ENCODE measurements around the gene TRPM3.
"Not testable (repeated sequence)": the region's sequence is repeated elsewhere in the genome, so short reads cannot be mapped to it uniquely, and the experiment has no call there.

The TRPM3 gene

GRCh38 chr9:70724025-70724424 is 397.4 kb downstream of the TRPM3 start:
- not testable (repeated sequence) for DNase-seq

- not testable (repeated sequence) for DNase-seq
Measured at GRCh38 chr9:70706797-70707196, 414.6 kb downstream of the TRPM3 start.

- DNase-seq, result no peak
Measured at GRCh38 chr9:70701163-70701562, 420.3 kb downstream of the TRPM3 start.

DNA sequence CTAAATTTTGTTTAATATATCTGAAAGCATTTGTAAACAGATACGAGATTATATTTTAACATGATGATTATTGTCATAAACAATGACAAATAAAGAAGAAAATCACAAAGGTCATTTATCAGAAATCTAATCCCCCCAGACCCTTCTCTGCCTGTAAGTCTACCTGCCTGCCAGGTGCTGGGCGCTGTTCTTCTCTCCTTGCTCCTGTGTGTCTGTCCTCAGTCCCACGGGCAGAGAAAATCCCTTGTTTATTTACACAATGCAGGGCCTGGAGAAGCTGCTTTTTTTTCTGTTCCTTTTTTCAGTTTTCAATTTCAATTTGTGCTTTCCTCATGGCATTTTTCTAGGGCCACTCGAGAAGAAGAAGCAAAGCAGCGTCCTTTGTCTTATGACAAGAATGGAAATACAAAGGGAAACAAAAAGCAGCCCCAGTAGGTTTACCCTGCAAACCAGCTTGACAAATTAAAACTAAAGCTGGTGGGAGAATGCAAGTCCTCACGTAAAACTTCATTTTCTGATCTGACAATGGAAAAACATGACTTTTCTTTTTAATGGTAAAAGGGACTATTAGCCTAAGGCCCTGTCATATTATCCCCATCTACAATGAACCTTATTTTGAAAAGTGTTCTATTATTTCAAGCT is 424.6 kb downstream of the TRPM3 start:
- DNase-seq, result peak; percentile 10 to 25

DNA sequence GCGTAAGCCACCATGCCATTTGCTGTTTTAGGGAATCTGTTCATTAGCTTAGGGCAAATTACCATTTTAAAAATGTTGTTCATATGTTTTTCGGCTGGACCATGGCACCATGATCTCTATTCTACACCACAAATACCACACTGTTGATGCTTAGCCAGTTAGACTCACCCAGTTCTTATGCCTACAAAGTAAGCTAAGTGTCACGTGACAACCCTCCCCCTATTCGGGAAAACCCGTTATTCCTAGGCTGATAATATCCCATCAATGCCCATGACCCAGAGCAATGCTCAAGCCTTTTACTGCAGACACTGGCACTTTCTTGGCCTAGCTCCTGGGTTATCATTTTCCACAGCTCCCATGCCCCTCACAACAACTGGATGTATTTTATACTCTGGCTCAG is 426.7 kb downstream of the TRPM3 start:
- no peak for DNase-seq

DNA sequence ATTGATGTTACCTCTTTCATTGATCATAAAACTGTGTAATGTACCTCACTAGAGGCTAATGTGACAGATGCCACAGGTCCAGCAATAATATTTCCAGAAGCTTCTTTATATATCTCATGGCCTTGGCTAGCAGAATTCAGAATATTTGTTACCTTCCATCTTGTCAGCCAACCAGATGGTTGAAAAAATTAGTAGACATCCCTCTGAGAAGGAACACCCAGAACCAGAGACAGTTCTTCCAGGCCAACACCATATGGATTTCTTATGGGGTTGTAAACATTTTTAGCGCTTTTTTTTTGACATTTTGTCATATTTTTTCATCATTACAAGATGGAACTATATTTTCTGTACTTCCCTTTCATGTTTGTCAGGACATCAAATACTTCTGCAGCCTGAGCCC is 428.2 kb downstream of the TRPM3 start:
- no peak for DNase-seq

DNA sequence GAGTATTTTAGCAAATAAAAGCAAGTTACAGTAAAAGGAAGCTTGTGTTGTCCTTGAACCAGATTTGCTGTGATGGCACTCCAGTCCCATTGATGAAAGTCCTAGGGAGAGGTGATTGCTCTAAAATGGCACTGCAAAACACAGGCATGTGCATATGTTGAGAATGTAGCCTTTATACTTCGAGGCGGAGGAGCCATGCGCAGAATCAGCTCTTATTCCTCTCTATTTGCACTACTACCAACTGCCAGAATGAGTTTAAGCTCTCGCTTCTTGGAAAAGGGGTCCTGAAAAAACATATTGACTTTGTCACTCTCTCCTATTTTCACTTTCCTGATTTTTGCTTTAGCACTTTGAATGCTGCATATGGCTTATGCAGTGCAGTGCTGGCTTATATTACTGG is 429.0 kb downstream of the TRPM3 start:
- DNase-seq, result no peak

- DNase-seq, result no peak
Measured at GRCh38 chr9:70688704-70689103, 432.7 kb downstream of the TRPM3 start.

GRCh38 chr9:70683841-70684240 is 437.6 kb downstream of the TRPM3 start:
- no peak for DNase-seq

DNA sequence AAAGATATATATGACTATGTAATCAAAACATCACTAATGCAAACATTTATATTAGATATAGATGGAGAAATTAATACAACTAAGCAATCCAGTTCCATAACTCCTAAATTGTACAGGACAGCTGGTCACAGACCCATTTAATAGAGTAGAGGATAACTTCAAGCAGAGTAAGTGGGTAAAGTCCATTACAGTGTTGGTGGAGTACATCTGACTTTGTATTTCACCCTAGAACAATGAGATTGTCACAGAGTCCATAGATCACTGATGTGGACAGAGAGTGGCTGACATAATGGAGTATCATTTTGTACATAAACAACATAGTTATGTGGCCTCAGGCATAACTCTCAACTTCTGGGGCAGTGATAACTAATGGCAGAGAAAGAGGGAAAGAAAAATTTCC is 439.1 kb downstream of the TRPM3 start:
- DNase-seq, result no peak

DNA sequence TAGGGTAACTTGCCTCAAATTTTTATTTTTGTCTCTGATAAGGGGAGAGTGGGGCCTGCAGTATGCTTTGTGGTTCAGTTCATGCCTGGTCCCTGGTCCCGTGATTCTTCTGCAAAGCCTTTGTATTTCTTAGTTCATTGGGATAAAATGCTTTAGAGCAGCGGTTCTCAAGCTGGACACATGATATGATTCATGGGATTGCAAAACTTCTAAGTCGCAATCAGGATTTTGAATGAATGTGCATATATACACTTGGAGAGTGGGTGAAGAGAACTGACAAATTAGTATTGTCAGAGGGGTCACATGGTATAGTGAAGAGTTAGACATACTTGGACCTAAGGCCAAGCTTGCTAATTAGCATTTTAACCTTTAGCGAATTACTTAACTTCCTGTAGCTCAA is 441.6 kb downstream of the TRPM3 start:
- DNase-seq, result no peak

- no peak for DNase-seq
Measured at GRCh38 chr9:70678153-70678552, 443.3 kb downstream of the TRPM3 start.

DNA sequence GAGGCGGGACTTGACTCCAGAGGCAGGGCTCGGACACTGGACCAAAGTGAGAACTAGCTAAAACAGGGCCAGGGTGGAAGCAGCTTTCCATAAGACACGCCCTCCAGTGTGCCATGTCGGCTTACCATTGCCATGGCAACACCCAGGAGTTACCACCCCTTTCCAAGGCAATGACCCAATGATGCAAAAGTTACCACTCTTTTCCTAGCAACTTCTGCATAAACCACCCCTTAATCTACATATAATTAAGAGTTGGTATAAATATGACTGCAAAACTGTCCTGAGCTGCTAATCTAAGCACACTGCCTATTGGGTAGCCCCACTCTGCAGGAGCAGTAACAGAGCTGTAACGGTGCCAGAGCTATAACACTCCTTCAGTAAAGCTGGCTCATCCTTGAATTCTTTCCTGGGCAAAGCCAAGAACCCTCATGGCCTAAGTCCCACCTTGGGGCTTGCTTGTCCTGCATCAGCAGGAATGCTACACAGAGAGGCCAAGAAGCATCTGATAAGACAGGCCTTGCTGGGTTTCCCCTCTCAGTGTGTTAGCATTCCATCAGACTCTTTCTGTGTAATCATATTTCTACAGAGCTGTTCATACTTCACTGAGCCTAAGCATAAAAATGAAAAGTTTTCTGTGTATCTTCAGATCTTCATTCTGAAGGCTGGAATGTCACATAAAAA is 444.2 kb downstream of the TRPM3 start:
- no peak for DNase-seq

GRCh38 chr9:70675868-70676370 is 445.5 kb downstream of the TRPM3 start:
- DNase-seq, result no peak

GRCh38 chr9:70673844-70674243 is 447.6 kb downstream of the TRPM3 start:
- DNase-seq, result no peak

DNA sequence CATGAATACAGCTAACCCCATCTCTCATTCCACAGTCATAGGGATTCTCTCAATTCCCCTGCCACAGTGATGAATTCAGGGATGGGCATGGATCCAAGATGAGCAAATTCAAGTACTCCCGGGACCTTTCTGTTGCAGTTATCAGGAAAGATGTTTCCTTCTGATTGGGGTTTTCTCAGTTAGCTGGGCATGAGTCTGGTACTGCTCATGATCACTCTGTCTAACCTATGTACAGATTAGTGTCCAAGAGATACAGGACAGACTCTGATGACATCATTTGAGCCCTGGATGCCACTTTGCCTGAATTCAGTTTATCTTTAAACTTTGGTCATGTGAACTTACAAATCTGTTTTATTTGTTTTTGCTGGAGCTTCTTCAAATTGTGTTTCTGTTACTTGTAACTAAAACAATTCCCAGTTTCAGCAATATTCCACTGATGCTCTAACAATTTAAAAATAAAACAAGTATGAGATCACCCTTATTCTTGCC is 449.2 kb downstream of the TRPM3 start:
- DNase-seq, result no peak

- DNase-seq, result no peak
Measured at GRCh38 chr9:70668751-70669150, 452.7 kb downstream of the TRPM3 start.

DNA sequence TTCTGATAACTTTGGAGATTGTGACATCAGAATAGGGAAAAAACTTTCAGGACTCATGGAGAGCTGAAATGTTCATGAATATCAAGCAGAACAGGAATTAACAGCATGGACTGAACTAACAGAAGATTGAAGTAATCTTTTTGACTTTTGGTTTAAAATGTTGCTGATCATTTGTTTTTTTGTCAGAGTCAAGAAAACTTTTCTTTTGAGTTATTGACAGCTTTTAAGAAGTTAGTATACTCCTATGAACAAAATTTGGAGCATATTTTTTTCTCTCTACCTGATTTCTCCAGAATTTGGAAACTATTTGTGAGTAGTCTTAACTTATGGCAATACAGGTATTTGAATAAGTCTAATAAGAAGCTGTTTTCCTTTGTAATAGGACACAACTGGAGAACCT is 462.7 kb downstream of the TRPM3 start:
- no peak for DNase-seq

- no peak for DNase-seq
Measured at GRCh38 chr9:70656281-70656680, 465.1 kb downstream of the TRPM3 start.

DNA sequence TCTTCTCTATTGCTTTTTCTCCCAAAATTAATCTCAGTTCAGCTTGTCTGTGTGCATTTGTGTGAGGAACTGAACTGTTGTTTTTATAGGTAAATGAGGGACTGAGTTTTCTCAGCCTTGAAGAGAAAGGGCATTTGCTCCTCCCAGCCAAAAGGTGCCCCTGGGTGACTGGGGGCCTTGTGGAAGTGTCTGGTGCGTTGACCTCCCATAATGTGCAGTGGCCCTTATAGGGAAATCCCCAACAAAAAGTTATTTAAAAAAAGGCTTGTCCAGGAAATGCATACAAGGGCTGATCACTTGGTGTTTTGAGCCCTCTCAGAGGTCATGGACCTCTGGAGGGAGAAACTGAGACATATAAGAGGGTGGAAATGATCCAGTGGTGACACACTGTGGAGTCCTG is 467.3 kb downstream of the TRPM3 start:
- no peak for DNase-seq

DNA sequence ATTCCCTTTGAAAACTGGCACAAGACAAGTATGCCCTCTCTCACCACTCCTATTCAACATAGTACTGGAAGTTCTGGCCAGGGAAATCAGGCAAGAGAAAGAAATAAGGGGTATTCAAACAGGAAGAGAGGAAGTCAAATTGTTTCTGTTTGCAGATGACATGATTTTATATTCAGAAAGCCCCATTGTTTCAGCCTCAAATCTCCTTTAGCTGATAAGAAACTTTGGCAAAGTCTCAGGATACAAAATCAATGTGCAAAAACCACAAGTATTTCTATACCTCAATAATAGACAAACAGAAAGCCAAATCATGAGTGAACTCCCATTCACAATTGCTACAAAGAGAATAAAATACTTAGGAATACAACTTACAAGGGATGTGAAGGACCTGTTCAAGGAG is 476.8 kb downstream of the TRPM3 start:
- not testable (repeated sequence) for DNase-seq

- no peak for DNase-seq
Measured at GRCh38 chr9:70642341-70642740, 479.1 kb downstream of the TRPM3 start.

DNA sequence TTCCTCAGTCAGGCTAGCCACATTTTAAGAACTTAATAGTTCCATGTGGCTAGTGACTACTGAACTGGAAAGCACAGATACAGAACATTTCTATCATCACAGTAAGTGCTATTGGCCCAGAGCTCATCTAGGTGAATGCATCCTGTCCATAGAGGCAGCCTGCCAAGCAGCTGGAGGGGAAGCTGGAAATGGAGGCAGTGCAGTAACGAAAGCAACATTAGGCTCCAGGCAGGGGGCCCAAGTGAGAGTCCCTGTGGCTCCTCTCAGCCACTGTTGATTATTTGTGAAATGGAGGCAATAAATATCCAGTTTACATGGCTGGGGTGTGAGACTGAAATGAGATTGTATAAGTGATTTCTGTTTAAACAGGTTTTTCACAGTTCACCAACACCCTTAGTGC is 479.8 kb downstream of the TRPM3 start:
- peak; percentile 79 to 94 for DNase-seq

DNA sequence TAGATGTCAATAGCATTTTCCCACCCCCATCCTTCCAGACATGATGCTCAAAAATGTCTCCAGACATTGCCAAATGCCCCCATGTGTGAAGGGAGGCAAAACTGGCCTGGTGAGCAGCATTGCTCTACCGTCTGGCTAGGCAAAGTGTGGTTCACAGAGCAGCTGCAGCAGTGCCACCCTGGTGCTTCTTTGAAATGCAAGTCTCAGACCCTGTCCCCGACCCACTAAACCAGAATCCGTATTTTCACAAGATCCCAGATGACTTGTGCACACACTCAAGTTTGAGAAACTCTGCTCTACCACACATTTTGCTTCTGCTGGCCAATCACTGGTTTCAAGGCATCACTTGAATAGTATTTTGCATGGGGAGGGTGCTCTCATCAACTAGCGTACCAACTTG is 480.4 kb downstream of the TRPM3 start:
- DNase-seq, result no peak

Measured in NCI-H2081 (cell line).